Suprapubic skin (tissue), 3 donors: ENCODE measurements around the gene LTA.

ENCODE experiments used
- EP300 ChIP-seq: sonication (generic); formaldehyde crosslinking; IDR thresholded peaks from one replicate; pipeline ENCODE4 v1.6.1; 2017; ENCODE audit warnings: antibody characterized with exemption
- TF ChIP-seq, protein P1 (sequence below), 2 donors: fragments of 200-600 bp in 1 of 2; fragments of 450-650 bp in 1 of 2; sonication (generic) in 1 of 2; IDR thresholded peaks; one replicate each; pipeline ENCODE4 v1.5.1; 2016 to 2019; ENCODE audit warnings: antibody characterized with exemption in 2 of 2, mild to moderate bottlenecking in 1 of 2, moderate library complexity in 1 of 2

DNA sequence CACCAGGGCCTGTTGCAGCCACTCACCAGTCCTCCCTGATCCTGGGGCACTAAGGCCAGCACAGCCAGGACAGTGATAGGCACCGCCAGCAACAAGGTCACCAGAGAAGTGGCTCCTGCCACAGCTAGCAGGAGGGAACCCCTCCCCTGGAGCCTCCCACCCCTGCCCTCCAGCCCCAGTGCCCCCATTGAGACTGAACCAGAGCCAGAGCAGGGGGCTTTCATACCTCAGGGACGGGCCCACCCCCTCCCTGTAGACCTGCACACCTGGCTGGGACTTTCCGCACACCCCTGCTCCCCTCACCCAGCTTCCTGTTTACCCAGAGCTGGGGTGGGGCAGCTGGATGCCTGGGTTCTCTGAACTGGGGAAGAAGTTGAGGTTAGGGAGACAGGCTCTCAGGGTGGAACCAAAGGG is 10.1 kb downstream of the LTA start, which contains the start of gene LTB:
- TF ChIP-seq, protein P1, sequence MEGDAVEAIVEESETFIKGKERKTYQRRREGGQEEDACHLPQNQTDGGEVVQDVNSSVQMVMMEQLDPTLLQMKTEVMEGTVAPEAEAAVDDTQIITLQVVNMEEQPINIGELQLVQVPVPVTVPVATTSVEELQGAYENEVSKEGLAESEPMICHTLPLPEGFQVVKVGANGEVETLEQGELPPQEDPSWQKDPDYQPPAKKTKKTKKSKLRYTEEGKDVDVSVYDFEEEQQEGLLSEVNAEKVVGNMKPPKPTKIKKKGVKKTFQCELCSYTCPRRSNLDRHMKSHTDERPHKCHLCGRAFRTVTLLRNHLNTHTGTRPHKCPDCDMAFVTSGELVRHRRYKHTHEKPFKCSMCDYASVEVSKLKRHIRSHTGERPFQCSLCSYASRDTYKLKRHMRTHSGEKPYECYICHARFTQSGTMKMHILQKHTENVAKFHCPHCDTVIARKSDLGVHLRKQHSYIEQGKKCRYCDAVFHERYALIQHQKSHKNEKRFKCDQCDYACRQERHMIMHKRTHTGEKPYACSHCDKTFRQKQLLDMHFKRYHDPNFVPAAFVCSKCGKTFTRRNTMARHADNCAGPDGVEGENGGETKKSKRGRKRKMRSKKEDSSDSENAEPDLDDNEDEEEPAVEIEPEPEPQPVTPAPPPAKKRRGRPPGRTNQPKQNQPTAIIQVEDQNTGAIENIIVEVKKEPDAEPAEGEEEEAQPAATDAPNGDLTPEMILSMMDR (IDR thresholded peaks at IDR 0.05) = no peak
- TF ChIP-seq EP300 = no peak
